NCI-H524 (cell line): ENCODE results near the gene MMUT.
A peak's percentile ranks its signal among the peaks of the same experiment; 100 is the strongest.
"Not testable (repeated sequence)": the region's sequence is repeated elsewhere in the genome, so short reads cannot be mapped to it uniquely, and the experiment has no call there.

Source experiments
- DNase-seq, 2 experiments: peaks; one replicate each; lab custom pipeline; 2025; lab: John Stamatoyannopoulos, UW

Gene MMUT

GRCh38 chr6:49423817-49424216 is 39.2 kb downstream of the MMUT start:
- DNase-seq: peak in 1 of 2 experiments; percentile 4

GRCh38 chr6:49416195-49416594 is 46.9 kb downstream of the MMUT start:
- no peak for DNase-seq

GRCh38 chr6:49415358-49415757 is 47.7 kb downstream of the MMUT start:
- DNase-seq: no peak

- no peak for DNase-seq
These were observed 52.5 kb downstream of the MMUT start for GRCh38 chr6:49410564-49410963.

- peak; percentile 60 to 75 for DNase-seq
These were observed 53.0 kb downstream of the MMUT start for GRCh38 chr6:49409951-49410542.

- DNase-seq: no peak
These were observed 56.6 kb downstream of the MMUT start for GRCh38 chr6:49406250-49406970.

- no peak for DNase-seq
These were observed 62.0 kb downstream of the MMUT start for GRCh38 chr6:49401063-49401462.

GRCh38 chr6:49386667-49387508 is 76.2 kb downstream of the MMUT start:
- DNase-seq: not testable (repeated sequence)

- no peak for DNase-seq
These were observed 78.1 kb downstream of the MMUT start for GRCh38 chr6:49384904-49385303.
